Measurements from ENCODE around the gene CHURC1.

DNA sequence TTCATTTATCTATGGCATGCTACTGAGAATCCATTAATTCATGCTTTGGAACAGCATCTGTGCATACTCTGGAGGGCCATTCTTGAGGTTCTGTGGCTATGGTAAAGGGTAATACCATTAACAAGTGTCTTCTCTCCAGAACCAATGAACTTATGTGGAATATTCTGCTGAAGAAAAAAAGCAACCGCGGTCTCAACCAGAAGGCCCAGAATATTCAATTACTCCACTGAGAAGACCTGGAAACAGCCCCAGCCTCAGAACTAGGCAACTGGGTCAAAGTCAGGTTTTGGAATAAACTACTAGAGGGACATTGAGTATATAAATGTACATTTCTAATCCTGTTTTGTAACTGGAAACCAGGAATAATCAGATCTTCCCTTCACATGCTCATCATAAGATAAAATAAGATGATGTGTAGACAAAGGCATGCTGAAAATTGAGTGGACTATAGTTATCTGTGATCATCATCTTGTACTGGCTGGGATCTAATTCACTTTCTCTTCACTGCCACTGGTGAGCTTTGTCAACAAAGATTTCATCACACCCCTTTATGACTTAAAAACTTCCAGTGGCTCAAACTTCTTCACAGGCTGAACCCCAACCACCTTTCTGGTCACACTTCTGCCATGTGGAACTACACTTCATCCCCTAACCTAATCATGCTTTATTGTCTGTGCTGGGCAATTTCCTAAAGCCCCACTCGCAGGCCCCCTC, 40.6 kb upstream of the CHURC1 start:
- TF ChIP-seq, protein P1, sequence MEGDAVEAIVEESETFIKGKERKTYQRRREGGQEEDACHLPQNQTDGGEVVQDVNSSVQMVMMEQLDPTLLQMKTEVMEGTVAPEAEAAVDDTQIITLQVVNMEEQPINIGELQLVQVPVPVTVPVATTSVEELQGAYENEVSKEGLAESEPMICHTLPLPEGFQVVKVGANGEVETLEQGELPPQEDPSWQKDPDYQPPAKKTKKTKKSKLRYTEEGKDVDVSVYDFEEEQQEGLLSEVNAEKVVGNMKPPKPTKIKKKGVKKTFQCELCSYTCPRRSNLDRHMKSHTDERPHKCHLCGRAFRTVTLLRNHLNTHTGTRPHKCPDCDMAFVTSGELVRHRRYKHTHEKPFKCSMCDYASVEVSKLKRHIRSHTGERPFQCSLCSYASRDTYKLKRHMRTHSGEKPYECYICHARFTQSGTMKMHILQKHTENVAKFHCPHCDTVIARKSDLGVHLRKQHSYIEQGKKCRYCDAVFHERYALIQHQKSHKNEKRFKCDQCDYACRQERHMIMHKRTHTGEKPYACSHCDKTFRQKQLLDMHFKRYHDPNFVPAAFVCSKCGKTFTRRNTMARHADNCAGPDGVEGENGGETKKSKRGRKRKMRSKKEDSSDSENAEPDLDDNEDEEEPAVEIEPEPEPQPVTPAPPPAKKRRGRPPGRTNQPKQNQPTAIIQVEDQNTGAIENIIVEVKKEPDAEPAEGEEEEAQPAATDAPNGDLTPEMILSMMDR (conservative IDR thresholded peaks at IDR 0.05; ENCODE audit: low read depth in 2 of 2), result no peak
- TF ChIP-seq EZH2 (IDR thresholded peaks at IDR 0.05; ENCODE audit: low read depth, unreplicated experiment) (no peak), EZH2phosphoT487 (IDR thresholded peaks at IDR 0.05; ENCODE audit: unreplicated experiment) (no peak)
- TF ChIP-seq, protein P2, sequence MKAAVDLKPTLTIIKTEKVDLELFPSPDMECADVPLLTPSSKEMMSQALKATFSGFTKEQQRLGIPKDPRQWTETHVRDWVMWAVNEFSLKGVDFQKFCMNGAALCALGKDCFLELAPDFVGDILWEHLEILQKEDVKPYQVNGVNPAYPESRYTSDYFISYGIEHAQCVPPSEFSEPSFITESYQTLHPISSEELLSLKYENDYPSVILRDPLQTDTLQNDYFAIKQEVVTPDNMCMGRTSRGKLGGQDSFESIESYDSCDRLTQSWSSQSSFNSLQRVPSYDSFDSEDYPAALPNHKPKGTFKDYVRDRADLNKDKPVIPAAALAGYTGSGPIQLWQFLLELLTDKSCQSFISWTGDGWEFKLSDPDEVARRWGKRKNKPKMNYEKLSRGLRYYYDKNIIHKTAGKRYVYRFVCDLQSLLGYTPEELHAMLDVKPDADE (IDR thresholded peaks at IDR 0.05), result no peak
- TF ChIP-seq, protein P3, sequence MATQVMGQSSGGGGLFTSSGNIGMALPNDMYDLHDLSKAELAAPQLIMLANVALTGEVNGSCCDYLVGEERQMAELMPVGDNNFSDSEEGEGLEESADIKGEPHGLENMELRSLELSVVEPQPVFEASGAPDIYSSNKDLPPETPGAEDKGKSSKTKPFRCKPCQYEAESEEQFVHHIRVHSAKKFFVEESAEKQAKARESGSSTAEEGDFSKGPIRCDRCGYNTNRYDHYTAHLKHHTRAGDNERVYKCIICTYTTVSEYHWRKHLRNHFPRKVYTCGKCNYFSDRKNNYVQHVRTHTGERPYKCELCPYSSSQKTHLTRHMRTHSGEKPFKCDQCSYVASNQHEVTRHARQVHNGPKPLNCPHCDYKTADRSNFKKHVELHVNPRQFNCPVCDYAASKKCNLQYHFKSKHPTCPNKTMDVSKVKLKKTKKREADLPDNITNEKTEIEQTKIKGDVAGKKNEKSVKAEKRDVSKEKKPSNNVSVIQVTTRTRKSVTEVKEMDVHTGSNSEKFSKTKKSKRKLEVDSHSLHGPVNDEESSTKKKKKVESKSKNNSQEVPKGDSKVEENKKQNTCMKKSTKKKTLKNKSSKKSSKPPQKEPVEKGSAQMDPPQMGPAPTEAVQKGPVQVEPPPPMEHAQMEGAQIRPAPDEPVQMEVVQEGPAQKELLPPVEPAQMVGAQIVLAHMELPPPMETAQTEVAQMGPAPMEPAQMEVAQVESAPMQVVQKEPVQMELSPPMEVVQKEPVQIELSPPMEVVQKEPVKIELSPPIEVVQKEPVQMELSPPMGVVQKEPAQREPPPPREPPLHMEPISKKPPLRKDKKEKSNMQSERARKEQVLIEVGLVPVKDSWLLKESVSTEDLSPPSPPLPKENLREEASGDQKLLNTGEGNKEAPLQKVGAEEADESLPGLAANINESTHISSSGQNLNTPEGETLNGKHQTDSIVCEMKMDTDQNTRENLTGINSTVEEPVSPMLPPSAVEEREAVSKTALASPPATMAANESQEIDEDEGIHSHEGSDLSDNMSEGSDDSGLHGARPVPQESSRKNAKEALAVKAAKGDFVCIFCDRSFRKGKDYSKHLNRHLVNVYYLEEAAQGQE (IDR thresholded peaks at IDR 0.05; ENCODE audit: unreplicated experiment), result no peak
